ENCODE data around the gene PRMT3. TPM values are rescaled to one million over a fixed set of nuclear protein-coding genes. Genes with fewer than 3 reads are reported as not detected.
A peak's percentile ranks its signal among the peaks of the same experiment; 100 is the strongest.
"Not testable (repeated sequence)": the region's sequence is repeated elsewhere in the genome, so short reads cannot be mapped to it uniquely, and the experiment has no call there.

PRMT3 gene
- total RNA-seq, 2 donors from 2014 or later = 12.1 to 12.5 TPM

DNA sequence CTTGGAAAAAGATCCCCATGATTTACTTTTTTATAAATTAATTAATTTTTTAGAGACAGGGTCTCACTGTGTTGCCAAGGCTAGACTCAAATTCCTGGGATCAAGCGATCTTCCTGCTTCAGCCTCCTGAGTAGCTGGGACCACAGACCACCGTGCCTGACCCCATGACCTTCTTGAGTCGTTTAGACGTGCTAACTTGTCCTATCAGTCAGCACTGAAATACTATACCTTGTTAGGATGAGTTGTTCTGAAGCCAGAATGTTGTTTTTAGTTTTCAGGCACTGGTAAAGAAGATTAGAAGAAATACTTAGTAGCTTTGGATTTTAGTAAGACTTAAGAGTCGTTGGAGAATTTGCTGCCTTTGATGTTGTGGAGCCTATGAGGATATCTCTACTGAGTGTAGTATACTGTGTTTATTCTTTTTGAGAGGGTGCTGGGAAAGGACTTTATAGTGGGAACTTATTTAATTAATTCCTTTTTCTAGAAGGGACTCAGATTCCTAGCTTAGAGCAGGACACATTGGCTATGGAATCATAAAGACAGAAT is 15.4 kb upstream of the PRMT3 start:
- ATAC-seq = no peak
- intact Hi-C loops (cut with DNase I) = no loop called here

DNA sequence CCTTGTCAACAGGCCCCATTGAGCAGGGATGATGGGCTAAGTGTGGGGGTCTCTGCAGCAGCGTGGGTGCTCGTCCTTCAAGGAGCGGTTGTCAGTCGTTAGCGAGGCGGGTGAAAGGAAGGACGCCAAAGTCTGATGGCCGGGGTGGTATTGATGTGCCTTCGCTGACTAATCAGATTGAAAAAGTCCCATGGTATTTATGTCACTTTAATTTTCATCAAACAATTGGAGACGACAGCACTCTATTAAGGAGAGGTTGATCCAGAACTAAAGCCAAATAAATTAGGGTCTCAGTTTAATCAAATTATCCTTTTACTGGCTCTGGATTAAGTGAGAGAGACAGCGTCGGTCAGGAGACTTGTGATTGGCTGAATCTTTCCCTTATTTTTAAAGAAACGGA is 14.4 kb upstream of the PRMT3 start:
- intact Hi-C loops (cut with DNase I) = no loop called here
- ATAC-seq (no peak), DNase-seq (no peak)

More for the DNA sequence above, 15.4 kb upstream of the PRMT3 start:
- DNase-seq = no peak

DNA sequence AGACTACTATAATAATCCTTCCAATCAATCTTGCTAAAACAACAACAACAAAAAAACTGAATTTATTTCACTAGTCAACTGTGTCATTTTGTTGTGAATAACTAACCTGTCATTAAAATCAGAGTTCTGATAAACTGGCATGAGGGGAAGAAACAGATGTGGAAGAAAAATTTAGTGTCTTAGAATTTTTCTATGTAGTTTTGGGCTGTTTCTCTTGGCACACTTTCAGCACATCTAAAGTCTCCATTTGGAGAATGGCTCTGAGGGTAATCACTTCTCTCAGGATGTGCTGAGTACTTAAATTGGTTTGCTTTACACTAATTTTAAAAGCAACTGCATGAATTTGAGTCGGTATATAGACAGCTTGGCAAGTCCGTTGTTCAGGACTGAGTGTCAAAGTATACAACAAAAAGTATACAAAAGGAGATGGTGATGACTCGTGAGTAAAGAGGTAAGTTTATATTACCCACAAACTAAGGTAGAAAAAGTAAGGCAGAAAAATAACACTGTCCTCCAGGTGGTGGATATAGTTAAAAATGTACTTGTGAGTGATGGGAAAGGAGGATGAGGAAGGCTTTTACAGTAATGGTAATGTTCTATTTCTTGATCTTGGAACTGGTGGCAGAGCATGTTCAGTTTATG is 13.8 kb upstream of the PRMT3 start:
- ATAC-seq = no peak
- intact Hi-C loops (cut with DNase I) = no loop called here

DNA sequence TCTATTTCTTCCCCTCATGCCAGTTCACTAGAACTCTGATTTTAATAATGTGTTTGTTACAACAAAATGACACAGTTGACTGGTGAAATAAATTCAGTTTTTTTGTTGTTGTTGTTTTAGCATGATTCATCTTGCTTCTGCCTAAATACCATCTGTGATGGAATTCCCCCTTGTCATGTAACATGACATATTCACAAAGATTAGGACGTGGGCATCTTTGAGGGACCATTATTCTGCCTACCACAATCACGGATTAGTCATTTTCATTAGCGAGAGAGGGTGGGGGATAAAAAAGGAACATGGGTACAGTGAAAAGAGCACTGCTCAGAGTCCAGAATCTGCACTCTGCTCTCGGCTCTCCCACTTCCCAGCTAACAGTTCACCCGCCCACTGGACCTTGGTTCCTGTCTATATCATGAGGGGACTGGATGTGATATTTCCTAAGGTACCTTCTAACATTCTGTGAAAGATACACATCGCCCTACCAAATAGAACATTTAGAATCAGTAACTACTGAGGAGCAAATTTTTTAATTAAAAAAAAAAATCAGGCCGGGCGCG is 12.7 kb upstream of the PRMT3 start:
- ATAC-seq (no peak), DNase-seq (no peak)
- intact Hi-C loops (cut with DNase I) = no loop called here

More for the DNA sequence above, 13.8 kb upstream of the PRMT3 start:
- no peak for DNase-seq

DNA sequence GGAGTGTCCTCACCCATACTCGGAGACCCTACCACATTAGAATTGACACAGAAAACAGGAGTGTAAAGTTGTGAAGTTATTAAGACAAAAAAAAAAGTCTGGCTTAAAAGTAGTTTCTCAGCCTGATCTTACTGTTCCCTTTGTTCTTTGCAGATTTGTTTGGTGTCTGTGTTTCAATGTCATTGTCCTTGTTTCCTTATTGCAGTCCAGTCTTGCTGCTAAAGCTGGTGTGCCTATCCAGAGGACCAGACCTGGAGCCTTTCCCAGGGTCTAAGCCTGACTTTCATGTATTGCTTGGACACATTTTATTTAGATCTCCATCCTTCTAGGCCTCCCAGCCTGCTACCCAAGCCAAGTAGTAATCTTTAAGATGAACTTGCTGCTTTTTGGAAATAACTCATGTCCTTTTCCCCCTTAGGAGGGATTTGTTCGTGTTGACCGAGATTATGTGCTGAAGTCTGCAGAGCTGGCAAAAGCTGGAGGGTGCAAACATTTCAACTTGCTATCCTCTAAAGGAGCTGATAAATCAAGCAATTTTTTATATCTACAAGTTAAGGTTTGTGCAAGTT is 11.3 kb upstream of the PRMT3 start:
- intact Hi-C loops (cut with DNase I) = no loop called here
- ATAC-seq (no peak), DNase-seq (no peak)

DNA sequence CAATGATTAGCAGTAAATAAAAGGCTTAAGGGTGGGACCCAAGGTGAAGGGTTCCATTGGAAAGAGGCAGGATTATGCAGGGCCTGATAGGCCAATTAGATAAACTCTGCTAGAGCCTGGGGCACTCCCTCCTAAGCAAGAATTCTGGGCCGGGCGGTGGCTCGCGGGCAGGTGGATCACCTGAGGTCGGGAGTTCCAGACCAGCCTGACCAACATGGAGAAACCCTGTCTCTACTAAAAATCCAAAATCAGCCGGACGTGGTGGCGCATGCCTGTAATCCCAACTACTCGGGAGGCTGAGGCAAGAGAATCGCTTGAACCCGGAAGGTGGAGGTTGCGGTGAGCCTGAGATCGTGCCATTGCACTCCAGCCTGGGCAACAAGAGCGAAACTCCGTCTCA is 1.5 kb upstream of the PRMT3 start:
- intact Hi-C loops (cut with DNase I) = loop anchor here in 1 of 2 donors (10.0 kb wide), 1 partner anchor 219 kb away; no protein-coding TSS in a partner anchor
- ATAC-seq, DNase-seq: not testable (repeated sequence)

DNA sequence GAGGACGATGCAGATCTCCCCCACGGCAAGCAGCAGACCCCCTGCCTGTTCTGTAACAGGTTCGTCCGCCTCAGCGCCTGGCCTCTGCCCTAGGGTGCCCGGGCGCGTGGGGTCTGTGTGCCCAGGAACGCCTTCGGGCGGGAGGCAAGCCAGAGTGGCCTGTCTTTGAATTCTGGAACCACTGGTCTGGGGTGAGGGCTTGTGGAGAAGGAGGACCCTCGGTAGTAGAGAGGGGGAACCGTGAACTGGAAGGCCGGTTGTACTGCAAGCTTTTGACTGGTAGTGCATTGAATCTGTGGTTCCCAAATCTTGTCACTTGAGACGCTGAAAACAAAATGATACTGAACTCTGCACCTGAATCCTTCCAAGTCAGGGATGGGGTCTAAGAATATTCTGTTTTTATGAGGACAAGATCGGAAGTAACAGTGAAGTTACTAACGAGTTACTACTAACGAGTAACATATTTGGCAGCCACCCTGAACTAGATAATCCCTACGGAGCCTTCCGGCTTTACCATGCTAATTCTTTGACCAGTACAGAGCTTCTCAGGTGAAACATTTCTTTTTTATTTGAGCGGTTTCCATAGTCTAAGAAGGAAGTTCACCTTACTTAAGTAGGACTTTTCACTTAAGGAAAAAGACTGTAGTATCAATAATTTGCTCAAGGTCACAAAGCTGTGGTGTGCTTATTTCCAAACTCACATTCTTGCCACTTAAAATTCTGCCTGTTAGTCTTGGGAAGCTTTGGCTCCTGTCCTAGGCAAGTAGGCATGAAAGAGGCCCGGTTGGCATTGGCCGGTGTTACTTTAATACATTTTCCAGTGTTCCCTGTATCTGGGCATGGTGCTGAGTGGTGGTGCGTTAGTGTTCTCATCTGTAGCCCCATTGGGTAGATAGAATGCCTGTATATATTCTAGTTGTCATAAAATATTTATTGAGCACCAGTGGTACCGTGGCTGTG is 860 bp downstream of the PRMT3 start:
- DNase-seq (no peak), ATAC-seq (no peak)
- intact Hi-C loops (cut with DNase I) = loop anchor here in 1 of 2 donors (10.0 kb wide), 1 partner anchor 216 kb away; no protein-coding TSS in a partner anchor

DNA sequence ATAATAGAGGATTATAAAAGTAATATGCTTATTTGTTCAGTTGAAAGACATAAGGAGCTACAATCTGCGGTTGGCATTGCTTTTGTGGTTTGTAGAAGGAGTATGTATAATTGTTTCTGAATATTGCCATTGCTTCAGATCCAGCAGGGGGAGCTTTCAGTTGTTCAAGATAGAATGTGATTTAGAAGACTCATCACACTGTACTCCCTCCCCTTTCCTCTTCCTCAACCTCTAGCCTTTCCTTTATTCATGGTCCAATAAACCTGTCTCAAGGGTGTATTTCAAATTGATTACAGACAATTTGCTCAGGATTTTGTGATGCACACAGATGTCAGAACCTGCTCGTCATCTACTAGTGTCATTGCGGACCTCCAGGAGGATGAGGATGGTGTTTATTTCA is 9.8 kb downstream of the PRMT3 start:
- DNase-seq = no peak
- intact Hi-C loops (cut with DNase I) = no loop called here
- ATAC-seq = peak in 1 of 2 donors; percentile 58

DNA sequence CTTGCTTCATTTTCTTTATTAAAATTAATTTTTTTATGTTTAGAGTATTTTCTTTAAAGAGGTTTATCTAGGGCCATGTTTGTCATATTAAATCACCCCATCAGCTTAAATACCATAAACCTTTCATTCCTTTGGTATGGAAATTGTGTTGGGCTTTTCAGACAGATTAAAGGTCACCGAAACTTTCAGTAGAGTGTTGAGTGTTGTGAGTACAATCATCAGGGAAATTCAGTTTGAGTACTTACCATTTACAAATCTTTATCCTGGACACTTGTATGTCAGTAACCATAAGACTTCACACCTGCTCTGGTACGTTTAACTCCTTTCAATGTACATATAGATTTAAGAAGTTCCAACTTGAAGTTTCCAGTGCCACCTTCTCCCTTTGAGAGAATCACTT is 12.0 kb downstream of the PRMT3 start:
- DNase-seq (no peak), ATAC-seq (no peak)
- intact Hi-C loops (cut with DNase I) = no loop called here

DNA sequence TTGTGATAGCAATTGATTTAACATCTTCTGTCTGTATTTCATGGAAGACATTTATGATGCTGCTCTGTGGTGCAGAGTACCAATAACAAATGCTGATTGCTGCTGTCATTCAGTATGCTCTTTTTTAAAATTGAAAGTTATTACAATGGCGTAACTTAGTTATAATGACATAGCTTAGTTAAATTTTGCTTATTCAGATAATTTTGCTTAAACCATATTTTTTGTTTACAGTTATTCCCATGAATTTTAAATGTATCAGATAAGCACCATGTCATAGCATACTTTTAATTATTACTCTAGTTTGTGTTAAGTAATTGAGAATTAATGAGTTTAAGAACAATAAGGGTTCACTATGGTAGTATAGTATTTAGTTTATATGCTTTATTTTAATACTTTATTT is 15.5 kb downstream of the PRMT3 start:
- intact Hi-C loops (cut with DNase I) = no loop called here
- DNase-seq (no peak), ATAC-seq (no peak)

DNA sequence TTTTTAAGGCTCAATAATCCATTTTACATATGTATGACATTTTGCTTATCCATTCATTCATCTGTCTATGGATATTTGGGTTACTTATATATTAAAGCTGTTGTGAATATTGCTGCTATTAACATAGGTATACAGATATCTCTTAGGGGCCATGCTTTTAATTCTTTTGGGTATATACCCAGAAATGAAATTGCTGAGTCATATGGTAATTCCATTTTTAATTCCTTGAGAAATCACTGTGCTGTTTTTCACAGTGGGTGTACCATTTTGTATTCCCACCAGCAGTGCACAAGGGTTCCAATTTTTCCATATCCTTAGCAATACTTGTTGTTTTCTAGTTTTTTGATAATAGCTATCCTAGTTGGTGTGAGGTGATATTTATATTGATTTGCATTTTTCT is 19.0 kb downstream of the PRMT3 start:
- ATAC-seq (no peak), DNase-seq (no peak)
- intact Hi-C loops (cut with DNase I) = no loop called here

DNA sequence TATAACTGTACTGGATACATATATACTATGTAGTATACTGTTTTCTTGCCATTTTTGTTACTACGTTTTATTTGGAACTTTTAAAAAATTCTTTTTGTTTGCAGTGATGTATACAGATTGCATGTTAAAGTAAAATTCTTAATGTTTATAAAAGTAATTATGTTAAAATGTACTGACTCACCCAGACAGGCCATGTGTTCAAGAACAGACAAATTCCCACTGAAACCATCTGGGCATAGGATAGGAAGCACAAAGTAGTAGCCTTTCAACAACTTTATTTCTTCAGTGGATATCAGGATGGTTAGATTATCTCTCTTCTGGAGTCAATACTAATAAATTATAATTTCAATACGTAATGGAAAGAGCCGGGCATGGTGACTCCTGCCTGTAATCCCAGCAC is 19.8 kb downstream of the PRMT3 start:
- no peak for DNase-seq
- ATAC-seq = no peak
- intact Hi-C loops (cut with DNase I) = no loop called here

DNA sequence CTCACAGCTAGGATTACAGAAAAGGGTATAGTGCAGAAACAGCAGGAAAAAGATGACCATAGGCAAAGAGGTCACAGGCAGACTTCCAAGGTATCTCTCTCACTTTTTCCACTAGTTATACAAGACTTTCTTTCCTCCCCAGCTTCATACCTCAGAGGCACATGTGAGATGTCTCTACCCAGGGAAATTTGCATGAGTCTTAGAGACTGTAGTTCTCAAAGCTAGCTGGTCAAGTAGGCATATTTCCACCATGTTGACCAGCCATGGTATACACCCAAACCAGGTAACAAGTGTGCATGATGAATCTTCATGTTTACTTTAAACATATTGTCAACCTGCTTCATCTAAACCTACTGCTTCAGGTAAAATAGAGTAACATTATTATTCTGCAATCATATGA is 27.9 kb downstream of the PRMT3 start:
- ATAC-seq (no peak), DNase-seq (no peak)
- intact Hi-C loops (cut with DNase I) = no loop called here

DNA sequence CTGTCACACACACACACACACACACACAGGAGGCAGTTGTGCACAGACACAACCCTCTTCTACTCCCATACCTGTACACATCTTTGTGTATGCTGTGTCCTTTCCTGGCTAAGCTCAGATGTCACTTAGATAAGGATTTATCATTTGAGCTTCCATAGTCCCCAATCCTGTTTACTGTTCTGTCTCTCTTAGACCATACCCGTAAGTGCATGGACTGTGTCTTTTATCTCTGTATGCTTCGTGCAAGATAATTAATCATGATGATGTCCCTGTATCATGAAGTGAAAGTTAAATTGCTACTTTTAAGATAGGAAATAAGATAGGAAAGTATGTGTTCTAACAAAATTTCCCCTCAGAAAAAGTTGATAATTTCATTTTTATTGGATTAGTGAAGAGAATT is 30.3 kb downstream of the PRMT3 start:
- intact Hi-C loops (cut with DNase I) = no loop called here
- ATAC-seq = no peak

DNA sequence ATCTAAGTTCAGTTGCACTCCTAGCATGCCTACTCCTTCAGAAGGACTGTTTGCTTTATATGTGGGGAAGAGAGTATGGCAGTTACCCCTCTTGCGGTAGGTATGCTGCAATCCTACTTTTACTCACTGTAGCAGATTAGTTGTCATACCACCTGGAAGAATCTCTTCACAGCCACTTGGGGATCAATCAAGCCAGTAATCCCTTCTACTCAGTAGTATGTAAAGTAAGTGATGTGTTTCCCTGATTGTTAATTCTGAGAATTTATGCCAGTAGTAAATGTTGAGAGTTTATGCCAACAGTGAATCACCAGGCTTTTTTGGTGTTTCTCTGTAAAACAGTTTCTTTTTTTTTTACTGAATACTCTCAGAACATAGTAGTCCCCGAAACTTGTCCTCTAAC is 34.4 kb downstream of the PRMT3 start:
- intact Hi-C loops (cut with DNase I) = no loop called here
- ATAC-seq (no peak), DNase-seq (no peak)

More for the DNA sequence above, 30.3 kb downstream of the PRMT3 start:
- no peak for DNase-seq

DNA sequence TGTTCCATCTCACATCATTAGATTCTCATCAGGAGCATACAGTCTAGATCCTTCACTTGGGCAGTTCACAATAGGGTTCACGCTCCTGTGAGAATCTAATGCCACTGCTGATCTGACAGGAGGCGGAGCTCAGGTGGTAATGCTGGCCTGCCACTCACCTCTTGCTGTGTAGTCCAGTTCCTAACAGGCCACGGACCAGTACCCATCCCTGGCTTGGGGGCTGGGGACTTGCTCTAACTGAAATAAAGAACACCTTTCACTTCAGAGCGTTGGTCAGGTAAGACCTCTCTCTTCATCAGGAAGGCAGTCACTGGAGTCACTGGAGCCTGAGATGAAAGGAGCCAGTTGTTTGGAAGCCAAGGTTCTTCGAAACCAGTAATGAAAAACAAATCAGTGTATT is 41.7 kb downstream of the PRMT3 start:
- ATAC-seq (no peak), DNase-seq (no peak)
- intact Hi-C loops (cut with DNase I) = no loop called here

DNA sequence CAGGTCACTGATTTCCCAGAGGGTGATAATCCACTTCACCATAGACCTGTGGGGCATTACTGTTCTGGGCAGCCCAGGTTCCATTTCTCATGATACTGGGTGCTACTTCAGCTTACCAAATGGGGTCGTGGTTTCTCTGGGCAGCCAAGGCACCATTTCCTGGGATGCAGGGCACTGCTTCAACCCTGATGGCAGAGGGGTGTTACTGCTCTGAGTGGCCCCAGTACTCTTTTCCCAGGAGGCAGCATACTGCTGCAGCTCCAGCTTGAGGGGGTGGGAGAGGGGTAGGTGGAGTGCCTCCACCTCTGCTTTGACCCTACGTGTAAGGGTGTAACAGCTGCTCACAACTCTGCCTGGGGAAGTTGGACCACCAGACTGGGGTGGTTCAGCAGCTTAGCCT is 51.1 kb downstream of the PRMT3 start:
- ATAC-seq (no peak), DNase-seq (no peak)
- intact Hi-C loops (cut with DNase I) = no loop called here

DNA sequence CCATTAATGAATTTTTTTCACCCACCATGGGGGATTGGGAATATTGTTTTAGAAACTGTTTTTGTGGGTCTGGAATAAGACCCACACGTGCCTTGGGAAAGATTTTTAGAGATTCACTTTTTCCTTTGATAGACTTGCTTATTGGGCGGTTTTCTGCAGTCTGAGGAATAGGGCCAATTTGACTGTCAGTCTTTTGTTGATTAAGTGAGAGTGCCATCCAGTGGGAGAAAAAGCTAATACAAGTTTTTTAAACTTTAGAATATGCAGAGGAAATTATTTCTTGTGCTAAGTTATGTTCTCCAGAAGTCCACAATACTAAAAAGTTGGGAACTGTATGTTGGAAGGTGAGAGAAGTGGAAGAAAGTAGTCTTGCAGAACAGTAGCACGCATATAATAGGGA is 56.1 kb downstream of the PRMT3 start:
- ATAC-seq (no peak), DNase-seq (no peak)
- intact Hi-C loops (cut with DNase I) = no loop called here

DNA sequence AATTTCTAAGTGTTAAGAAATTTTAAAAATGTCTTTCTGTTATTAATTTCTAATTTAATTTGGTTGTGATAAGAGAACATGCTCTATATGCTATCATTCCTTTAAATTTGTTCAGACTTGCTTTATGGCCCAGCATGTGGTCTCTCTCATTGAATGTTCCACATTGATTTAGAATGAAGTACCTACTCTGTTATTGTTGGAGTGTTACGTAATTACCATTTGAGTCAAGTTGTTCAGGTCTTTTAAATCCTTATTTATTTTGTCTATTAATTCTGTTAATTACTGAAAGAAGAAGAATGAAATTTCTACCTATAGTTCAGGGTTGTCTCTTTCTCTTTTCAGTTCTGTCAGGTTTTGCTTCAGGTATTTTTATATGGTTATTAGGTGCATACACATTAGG is 57.0 kb downstream of the PRMT3 start:
- intact Hi-C loops (cut with DNase I) = no loop called here
- DNase-seq (no peak), ATAC-seq (no peak)

DNA sequence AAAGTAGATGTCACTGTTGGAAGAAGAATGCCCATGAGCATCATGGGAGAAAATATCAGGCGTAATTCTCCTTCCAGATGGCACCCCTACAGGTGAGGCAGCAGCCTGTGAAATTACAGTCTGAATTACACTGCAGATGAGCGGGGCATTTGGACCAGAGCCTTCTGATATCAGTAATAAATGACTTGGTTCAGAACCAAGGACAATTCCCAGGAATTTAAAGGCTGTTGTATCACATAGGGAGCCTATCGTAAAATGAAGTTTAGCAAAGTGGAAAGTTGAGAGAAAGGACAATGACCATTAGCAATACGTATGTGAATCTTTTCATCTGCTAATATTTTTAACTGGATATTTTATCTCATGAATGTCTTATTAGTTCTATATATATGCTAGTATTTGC is 61.3 kb downstream of the PRMT3 start:
- DNase-seq (no peak), ATAC-seq (no peak)
- intact Hi-C loops (cut with DNase I) = no loop called here

Measured in left cardiac atrium (tissue), 4 donors.